Colon (tissue), 2 donors: ENCODE results near the gene SLC6A17.

Experiments used
- FAIRE-seq: peaks from 2 replicates; lab custom pipeline; 2012; peaks lifted over from hg19 to GRCh38; lab: Jason Lieb, UNC
- donor health status: control.
- donor health status: control.

The SLC6A17 gene

DNA sequence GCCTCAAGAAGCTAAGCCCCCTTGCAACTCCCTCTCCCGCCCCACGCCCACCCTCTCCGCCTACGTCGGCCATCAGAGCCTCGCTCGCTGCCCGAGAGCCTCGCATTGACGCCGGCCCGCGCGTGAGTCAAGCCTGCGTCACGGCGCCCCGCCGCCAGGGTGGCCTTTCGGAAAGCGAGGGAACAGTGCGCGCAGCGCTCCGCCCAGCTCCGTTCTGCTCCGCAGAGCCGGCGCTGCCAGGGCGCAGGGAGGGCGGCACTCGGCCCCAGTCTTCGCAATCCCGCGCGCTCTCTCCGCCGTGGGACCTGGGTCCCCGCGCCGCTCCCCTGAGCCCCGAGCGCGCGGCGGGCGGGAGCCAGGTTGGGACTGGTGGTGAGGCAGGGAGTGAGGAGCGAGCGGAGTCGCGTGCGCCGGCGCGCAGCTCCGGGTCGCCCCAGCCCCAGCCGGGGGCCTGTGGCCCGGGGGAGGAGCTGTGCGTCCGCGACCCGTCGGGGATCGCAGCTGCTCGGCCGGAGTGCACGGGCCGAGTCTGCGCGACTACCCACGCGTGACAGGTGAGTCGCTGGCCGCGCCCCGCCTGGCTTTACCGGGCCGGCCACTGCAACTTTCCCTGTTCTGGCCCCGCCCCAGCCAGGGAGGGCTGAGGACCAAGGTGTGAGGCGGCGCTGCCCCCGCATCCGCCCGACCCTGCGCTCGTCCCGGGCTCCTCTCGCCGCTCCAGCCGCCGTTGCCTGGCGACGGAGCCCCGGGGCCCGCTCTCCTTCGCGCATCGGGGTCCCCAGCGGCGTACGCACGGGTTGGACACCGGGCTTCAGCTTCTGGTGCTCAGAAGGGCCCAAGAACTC is at the start of gene SLC6A17:
SLC6A17 (plus strand) TSS at position 165 of the 845 bp plus-strand sequence. CDS start 16,436 bp downstream, outside the sequence.
- FAIRE-seq, result no peak

DNA sequence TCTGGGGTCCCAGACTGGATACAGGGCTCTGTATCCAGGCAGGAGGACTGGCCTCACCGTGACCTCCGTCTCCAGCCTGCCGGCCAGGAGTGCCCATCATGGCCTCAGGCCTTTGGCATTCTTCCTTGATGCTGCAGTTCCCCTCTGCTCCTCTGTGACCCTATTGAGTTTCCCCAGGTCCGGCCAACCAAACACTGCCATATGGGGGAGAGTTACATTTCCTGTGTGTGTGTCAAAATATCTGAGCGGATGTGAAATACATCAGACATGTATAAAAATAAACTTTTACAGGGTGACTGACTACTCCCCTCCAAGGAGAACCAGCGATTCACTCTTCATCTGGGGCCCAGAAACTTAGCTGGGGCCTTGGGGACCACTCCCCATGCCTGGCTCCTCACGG is 48.2 kb upstream of the SLC6A17 start:
- FAIRE-seq, result no peak

- no peak for FAIRE-seq
Observed at GRCh38 chr1:110106013-110106941, 44.0 kb upstream of the SLC6A17 start.

DNA sequence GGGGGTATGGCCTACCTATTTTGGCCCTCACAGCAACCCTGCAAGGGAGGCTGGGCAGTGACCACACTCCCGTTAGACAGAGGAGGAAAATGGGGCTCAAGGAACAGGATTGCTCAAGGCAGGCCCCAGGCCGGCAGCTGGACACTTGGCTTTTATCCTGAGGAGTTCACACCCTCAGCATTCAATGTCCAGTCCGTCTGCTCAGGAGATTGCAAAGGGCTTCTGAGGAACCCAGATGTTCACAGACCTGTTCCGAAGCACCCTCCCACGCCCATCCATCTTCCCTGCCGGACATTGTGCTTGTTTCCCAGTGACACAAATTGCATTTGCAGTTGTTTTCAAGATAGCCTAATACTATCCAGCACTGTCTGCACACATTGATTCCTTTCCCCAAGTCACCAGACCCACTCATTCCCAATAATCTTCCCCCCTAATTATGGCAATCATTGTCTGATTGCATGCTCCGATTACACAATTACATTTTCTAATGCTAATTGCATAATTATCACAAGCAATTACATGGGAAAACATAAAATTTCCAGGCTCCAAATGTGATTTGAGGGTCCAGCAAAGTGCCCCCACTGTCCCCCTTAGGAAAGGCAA is 42.3 kb upstream of the SLC6A17 start:
- FAIRE-seq, result no peak

DNA sequence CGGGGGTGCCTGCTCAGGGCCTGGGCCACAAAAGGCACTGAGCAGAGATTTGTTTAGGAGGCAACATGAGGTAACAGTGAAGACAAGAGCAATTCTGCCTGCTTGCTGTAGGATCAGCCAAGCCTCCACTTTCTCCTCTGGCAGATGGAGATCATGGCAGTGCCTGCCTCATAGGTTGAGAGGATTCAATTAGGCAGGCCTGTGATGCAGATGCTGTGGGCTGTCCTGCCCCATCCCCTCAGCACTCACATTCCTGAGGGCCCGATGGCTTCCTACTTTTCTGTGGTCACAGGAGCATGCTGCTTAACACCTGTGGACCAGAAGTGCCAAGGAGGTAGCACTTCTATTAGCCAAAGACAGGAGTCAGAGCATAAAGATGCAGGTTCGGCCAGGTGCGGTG is 39.2 kb upstream of the SLC6A17 start:
- FAIRE-seq, result no peak

DNA sequence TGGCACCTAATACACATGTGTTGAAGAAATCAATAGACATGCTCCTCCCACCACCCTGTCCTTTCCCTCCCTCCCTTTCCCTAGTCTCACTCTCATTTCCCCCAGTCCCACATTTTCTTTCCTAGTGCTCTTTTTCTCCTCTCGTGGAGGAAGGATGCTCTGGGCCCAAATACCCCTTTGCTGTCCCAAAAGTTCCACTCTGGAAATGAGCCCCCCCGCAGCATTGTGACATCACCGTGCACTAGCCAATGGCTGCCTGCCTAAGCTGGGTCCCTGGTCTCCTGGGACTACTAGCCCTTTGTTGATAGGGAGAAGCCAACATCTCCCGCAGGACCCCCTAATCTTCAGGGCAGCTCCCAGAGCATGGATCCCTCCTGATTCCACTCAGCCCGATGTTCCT is 38.2 kb upstream of the SLC6A17 start, which contains the start of gene UBL4B:
UBL4B (plus strand) TSS at position 301 of the 400 bp plus-strand sequence; CDS start at position 393, 92 bp downstream.
- FAIRE-seq, result no peak

GRCh38 chr1:110112656-110113055 is 37.6 kb upstream of the SLC6A17 start:
- no peak for FAIRE-seq

GRCh38 chr1:110113551-110113950 is 36.7 kb upstream of the SLC6A17 start:
- no peak for FAIRE-seq

- FAIRE-seq, result no peak
Observed at GRCh38 chr1:110114173-110114572, 36.1 kb upstream of the SLC6A17 start.

- FAIRE-seq, result no peak
Observed at GRCh38 chr1:110114784-110115183, 35.5 kb upstream of the SLC6A17 start.

DNA sequence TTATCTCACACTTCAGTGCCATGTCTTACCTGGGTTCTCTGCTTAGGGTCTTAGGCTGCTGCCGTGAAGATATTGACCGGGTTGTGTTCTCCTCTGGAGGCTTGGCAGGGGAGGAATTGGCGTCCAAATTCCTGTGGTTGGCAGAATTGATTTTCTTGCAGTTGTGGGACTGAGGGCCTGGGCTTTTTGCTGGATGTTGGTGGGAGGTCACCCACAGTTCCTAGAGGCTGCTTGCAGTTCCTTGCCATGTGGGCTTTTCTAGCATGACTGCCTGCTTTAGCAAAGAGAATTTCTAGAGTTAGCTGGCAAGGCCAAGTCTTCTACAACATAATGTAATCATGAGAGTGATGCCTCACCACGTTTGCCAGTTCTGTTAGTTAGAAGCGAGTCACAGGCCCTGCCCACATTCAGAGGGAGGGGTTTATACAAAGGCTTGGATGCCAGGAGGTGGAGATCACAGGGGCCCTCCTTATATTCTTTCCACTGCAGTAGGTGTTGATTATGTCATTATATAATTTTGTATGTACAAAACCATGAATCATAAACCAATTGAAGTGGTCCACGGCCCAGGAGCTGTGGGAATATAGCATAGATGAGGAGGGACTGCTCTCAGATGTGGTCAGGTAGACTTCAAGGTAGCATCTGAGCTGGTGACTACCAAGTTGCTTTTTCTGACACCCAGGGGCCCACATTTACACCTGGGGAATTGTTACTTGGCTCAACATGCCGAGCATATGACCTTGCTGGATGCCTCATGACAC is 31.5 kb upstream of the SLC6A17 start:
- FAIRE-seq, result no peak

DNA sequence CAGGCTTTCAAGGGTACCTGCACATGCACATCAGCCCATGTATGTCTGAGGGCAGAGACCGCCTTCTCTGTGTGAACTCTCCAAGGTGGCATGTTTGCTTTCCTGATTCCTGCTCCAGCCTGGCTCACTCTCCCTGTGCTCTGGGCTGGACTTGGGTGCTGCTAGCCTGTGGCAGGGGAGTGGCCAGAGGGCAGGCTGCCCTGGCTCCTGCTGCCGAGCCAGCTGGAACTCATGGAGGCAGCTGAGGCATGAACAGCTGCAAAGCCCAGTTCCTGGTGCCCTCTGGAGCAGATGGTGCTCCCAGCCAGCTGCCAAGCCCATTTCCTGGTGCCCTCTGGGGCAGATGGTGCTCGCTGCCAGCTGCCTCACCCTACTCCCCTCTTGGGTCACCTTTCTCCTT is 30.5 kb upstream of the SLC6A17 start:
- FAIRE-seq, result no peak

DNA sequence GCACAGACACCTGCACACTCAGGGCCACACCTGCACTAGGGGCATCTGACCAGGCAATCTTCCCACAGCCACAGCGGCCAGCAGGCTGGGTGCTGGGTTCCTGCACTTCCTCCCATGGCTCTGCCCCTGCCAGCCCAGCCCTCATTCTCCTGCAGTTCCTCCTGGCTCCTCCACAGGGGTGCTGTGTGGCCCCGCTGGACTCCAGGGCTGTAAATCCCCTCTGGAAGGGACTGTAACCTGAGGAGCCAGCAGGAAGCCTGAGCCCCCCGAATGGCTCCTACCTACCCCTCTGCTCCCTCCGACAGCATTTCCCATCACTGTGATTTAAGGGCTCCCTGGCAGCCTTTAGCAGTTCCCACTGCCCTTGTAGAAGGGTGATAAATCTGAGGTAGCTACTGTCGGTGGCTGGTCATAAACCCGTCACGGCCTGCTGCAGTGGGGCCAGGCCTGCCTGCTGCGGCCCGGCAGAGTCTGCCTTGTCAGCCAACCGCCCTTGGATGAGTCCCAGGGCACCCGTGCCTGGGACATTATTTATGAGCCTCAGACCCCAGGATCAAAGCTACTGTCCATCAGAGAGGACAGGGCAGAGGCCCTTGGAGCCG is 29.2 kb upstream of the SLC6A17 start:
- no peak for FAIRE-seq

DNA sequence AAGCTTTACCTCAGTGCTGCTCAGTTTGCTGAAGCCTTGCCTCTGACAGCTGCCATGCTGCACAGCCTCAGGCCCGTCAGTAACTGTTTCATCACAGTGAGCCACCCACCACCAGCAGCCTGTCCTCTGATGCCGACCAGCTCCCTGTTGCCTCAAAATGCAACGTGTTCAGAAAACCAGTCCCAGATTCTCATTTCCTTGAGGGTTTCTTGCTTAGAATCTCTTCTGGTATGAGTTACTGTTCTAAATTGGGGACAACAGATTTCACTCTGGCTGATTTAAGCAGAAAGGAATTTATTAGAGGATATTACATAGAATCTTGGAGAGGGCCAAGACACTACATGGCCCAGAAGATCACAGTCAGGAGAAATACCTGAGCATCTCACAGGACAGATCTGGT is 27.1 kb upstream of the SLC6A17 start:
- FAIRE-seq, result no peak

- no peak for FAIRE-seq
Observed at GRCh38 chr1:110125810-110126209, 24.5 kb upstream of the SLC6A17 start.

DNA sequence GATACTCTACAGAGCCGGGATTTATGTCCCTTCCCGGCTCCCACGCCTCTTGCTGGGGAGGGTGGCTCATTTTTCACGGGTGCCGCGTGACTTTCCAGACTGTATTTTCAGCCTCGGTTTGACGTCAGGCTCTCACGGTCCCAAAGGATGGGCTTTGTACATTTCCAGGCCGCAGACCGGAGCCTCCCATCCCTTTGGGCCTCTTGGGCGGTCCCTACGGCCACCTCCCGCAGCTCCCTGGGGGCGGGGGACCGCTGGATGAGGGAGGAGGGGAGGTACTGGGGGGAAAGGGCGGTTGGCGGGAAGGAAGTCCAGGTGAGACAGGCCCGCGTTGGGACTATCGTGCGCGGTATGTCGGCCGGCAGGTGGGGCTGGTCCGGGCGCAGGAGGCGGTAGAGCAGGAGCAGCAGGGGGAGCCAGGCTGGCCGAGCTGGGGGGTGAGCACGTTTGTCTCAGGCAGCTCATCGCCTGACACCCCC is 20.1 kb upstream of the SLC6A17 start:
- no peak for FAIRE-seq

DNA sequence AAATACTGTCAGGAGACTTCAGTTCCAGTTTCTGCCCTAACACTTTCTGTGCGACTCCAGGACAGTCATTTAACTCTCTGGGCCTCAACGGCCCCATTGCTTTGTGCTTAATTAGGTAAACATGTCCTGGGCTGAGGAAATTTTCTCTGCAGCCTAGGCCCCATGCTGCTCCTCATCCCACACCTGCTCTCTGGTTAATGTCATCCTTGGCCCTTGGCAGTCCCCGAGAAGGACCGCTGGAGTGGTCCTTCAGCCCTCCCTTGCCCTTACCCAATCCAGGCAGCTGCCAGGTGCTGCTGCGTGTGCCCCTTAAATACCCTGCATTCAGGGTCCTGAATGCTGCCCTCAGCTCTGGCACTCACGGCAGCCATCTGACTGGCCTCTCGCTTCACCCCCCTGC is 19.3 kb upstream of the SLC6A17 start:
- FAIRE-seq, result no peak

- no peak for FAIRE-seq
Observed at GRCh38 chr1:110132682-110133081, 17.6 kb upstream of the SLC6A17 start.

GRCh38 chr1:110133436-110133835 is 16.9 kb upstream of the SLC6A17 start:
- FAIRE-seq, result no peak

DNA sequence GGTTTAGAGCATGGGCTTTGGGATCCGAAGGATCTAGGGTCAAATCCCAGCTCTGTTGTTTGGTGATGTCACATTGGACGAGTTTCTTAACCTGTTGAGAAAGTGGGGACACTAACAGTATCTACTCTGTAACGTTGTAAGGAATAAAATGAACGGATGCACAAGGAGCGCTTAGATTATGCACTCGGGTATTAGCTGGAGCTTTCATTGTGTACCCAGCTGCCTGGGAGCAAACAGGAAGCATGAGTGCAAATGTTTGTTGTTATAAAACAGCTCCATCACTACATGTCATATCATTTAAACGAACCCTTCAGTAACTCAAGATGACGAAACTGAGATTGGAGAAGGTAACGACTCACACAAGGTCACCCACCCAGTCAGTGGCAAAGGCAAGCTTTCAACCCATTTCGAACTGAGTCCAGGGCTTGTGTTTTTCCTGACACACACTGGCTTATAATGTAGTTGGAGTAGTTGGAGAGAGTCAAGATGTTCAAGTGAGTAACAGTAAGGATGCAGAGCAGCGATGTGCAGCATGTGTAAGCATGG is 16.2 kb upstream of the SLC6A17 start:
- FAIRE-seq, result no peak

- FAIRE-seq, result no peak
Observed at GRCh38 chr1:110135246-110135645, 15.0 kb upstream of the SLC6A17 start.
